Upper lobe of right lung (tissue), 1 donor: ENCODE data around the gene HMGCLL1. TPM values are rescaled to one million over a fixed set of nuclear protein-coding genes. Genes with fewer than 3 reads are reported as not detected.

Experiments
- ATAC-seq: fragments of 200-7000 bp; cut with Tn5 transposase; one replicate; pipeline ENCODE4 v1.9.1; 2020; ENCODE audit warnings: mild to moderate bottlenecking, moderate library complexity
- DNase-seq: peaks from one replicate; pipeline ENCODE4 v3.0.0-alpha.2; 2020
- H3K27ac ChIP-seq: fragments of 200-600 bp; one replicate; pipeline ENCODE4 v1.8.0; 2022
- H3K27me3 ChIP-seq: fragments of 200-600 bp; one replicate; pipeline ENCODE4 v1.8.0; 2022; ENCODE audit warnings: mild to moderate bottlenecking
- H3K36me3 ChIP-seq: fragments of 200-600 bp; one replicate; pipeline ENCODE4 v1.8.0; 2022
- H3K4me1 ChIP-seq: fragments of 200-600 bp; one replicate; pipeline ENCODE4 v1.8.0; 2022
- H3K4me3 ChIP-seq: fragments of 200-600 bp; one replicate; pipeline ENCODE4 v1.8.0; 2022; ENCODE audit warnings: mild to moderate bottlenecking
- H3K9me3 ChIP-seq: fragments of 200-600 bp; one replicate; pipeline ENCODE4 v1.8.0; 2022
- CTCF ChIP-seq: fragments of 200-600 bp; IDR thresholded peaks from one replicate; pipeline ENCODE4 v1.8.0; 2022; ENCODE audit warnings: antibody characterized with exemption
- intact Hi-C: fragments of 100-400 bp; cut with DNase I; formaldehyde crosslinking; loops from one replicate; pipeline ENCODE4 v1.11.0; 2022
- total RNA-seq: library from RNA; stranded (reverse); fragmentation: NEBNext Ultra II Directional; extraction: Animal tissue kit (Norgen Biotek cat#: 25700); gene quantifications from one replicate; pipeline ENCODE4 v1.2.1, GENCODE V29; 2021
- donor health status: DM: no; HTN: yes; CAD: no; lungs with severe emphysema.

Gene HMGCLL1
- total RNA-seq, 1 donor from 2014 or later = 4.2 TPM

DNA sequence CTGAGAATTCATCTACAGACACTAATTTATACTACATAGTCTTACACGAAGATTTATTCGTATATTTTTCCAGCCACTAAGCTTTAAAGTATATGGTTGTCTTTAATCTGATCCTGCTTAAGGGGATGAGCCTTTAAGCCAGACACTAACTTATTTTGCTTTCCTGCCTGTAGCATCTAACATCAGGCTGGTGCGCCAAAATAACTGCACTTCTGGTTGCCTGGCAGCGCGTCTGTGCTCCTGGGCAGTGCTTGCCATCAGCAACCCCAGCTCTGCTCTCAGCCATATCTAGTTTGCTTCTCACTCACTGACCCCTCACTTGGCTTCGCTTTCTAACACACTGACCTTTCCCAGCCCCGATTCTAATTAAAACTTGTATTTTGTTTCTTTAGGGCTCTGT is 21.8 kb downstream of the HMGCLL1 start:
- Histone ChIP-seq H3K27me3 (no peaks in the 10 kb centered on the region), H3K36me3 (no peaks in the 10 kb centered on the region), H3K4me3 (no peak overlapping the region), H3K27ac (no peak overlapping the region), H3K4me1 (no peaks in the 10 kb centered on the region), H3K9me3 (no peaks in the 10 kb centered on the region)
- DNase-seq (no peak), ATAC-seq (no peak)
- TF ChIP-seq CTCF = no peak
- intact Hi-C loops = no loop called here

- H3K9me3 ChIP-seq = no peaks in the 10 kb centered on the region
- H3K27me3 ChIP-seq = no peaks in the 10 kb centered on the region
- no peak overlapping the region for H3K27ac ChIP-seq
- H3K4me3 ChIP-seq = no peak overlapping the region
- DNase-seq (no peak), ATAC-seq (no peak)
- no peaks in the 10 kb centered on the region for H3K36me3 ChIP-seq
- intact Hi-C loops = no loop called here
- no peak for TF ChIP-seq CTCF
- no peaks in the 10 kb centered on the region for H3K4me1 ChIP-seq
Measured at GRCh38 chr6:55545791-55546190, 33.2 kb downstream of the HMGCLL1 start.

DNA sequence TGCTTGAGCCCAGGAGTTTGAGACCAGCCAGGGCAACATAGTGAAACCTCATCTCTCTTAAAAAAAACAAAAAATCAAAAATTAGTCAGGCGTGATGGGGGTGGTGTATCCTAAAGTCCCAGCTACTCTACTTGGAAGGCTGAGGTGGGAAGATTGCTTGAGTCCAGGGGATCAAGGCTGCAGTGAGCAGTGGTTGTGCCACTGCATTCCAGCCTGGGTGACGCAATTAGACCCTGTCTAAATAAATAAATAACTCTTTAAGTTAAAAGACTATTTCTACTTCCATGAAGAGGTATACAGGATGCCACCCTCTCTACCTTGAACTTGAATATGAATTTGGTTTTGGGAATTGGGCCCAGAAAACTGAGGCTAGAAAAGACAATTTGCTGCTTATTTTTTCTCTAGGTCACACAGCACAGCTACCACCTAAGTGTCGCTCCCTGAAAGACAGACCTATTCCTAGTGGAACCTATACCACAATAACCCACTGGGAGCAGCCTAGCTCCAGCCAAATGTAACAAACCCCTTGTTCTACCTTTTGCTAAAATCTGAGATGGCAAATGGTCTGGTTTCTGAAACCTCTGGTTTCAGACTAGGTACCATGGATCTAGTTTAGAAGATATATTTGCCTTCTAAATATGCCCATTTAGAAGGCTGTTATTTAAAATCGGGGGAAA is 35.2 kb downstream of the HMGCLL1 start:
- intact Hi-C loops = no loop called here
- no peak for TF ChIP-seq CTCF
- Histone ChIP-seq H3K4me1 (no peaks in the 10 kb centered on the region), H3K27me3 (no peaks in the 10 kb centered on the region), H3K4me3 (no peak overlapping the region), H3K27ac (no peak overlapping the region), H3K9me3 (no peaks in the 10 kb centered on the region), H3K36me3 (no peaks in the 10 kb centered on the region)
- no peak for ATAC-seq
- DNase-seq = no peak

DNA sequence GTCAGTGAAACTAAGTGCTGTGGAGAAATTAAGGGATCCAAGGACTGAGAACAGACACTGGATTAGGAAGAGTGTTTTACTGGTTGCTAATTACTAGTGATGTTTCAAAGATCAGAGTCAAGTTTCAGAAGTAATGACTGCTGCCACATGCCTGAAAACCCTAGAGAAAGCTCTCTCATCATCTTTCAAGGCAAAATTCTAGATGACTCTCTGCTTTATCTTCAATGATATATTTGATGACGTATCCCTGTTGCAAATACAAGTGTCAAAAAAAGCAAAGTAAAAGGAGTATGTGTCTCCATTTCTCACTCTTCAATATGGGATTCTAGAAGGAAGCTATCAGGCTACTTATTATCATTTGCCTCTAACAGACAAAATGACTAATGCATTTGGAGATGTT is 38.0 kb downstream of the HMGCLL1 start:
- H3K4me3 ChIP-seq = no peak overlapping the region
- ATAC-seq (no peak), DNase-seq (no peak)
- H3K27me3 ChIP-seq = no peaks in the 10 kb centered on the region
- no peaks in the 10 kb centered on the region for H3K36me3 ChIP-seq
- no peaks in the 10 kb centered on the region for H3K9me3 ChIP-seq
- H3K27ac ChIP-seq = no peak overlapping the region
- no peak for TF ChIP-seq CTCF
- H3K4me1 ChIP-seq = no peaks in the 10 kb centered on the region
- intact Hi-C loops = no loop called here

DNA sequence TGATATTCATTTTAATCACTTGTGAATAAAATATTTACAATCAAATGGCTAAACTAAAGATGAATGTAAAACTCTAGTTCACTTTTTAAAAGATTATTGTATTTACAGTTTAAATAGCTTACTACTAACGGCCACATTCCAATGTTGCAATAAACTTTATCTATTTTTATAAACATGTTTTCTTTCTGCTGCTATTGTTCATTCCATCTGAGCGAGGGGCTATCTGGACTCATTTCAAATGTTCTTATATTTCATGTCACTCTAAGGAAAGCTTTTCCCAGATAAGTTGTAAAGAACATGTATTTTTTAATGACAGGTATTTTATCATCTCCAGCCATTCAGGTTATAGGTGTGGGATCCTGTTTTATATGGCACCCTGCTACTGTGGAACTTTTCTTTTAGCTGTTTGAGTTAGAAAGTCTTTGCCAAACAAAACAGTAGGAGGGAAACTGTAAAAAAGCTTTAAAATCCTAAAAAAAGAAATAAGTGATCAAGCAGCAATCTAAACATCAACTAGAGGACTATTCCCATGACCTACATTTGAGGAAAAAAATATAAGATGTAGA is 42.5 kb downstream of the HMGCLL1 start:
- no peak for ATAC-seq
- Histone ChIP-seq H3K36me3 (no peaks in the 10 kb centered on the region), H3K27ac (no peak overlapping the region), H3K4me1 (no peaks in the 10 kb centered on the region), H3K9me3 (no peaks in the 10 kb centered on the region), H3K27me3 (no peaks in the 10 kb centered on the region), H3K4me3 (no peak overlapping the region)
- intact Hi-C loops = no loop called here
- no peak for TF ChIP-seq CTCF
- DNase-seq = no peak
